Activated naive CD4-positive, alpha-beta T cell treated with anti-CD3 and anti-CD28 coated beads for 36 hours (primary cell): Measurements from ENCODE around the gene POM121C. TPM values are rescaled to one million over a fixed set of nuclear protein-coding genes. Genes with fewer than 3 reads are reported as not detected.
A peak's percentile ranks its signal among the peaks of the same experiment; 100 is the strongest.
"Not testable (repeated sequence)": the region's sequence is repeated elsewhere in the genome, so short reads cannot be mapped to it uniquely, and the experiment has no call there.

Experiments
- CTCF ChIA-PET: fragments of 350-600 bp; sonication (Branson Sonifier 250); formaldehyde crosslinking; loops from one replicate; lab custom pipeline; 2021; ENCODE audit warnings: antibody characterized with exemption; lab: Charles Lee
- DNase-seq: peaks from one replicate; pipeline ENCODE4 v3.0.0-alpha.2; 2020
- H3K27ac Mint-ChIP-seq: one replicate; pipeline ENCODE4 v1.8.0; 2021; ENCODE audit warnings: mild to moderate bottlenecking, mixed read lengths
- H3K27me3 Mint-ChIP-seq: one replicate; pipeline ENCODE4 v1.8.0; 2021; ENCODE audit warnings: low read depth, mixed read lengths
- H3K36me3 Mint-ChIP-seq: one replicate; pipeline ENCODE4 v1.8.0; 2021; ENCODE audit warnings: low read depth, mixed read lengths
- H3K4me1 Mint-ChIP-seq: one replicate; pipeline ENCODE4 v1.8.0; 2021; ENCODE audit warnings: low read depth, mixed read lengths
- H3K4me3 Mint-ChIP-seq: one replicate; pipeline ENCODE4 v1.8.0; 2021; ENCODE audit warnings: mild to moderate bottlenecking, moderate library complexity, mixed read lengths
- H3K9me3 Mint-ChIP-seq: one replicate; pipeline ENCODE4 v1.8.0; 2021; ENCODE audit warnings: mixed read lengths
- intact Hi-C: fragments of 100-400 bp; cut with micrococcal nuclease; formaldehyde crosslinking; loops from one replicate; pipeline ENCODE4 v1.15.1; 2023
- total RNA-seq, 2 experiments: library from RNA; stranded (reverse); gene quantifications; one replicate each; pipeline ENCODE4 v1.2.3, GENCODE V29; 2021

The POM121C gene
- total RNA-seq: 10 to 100 TPM; 43.9 to 44.1 TPM

DNA sequence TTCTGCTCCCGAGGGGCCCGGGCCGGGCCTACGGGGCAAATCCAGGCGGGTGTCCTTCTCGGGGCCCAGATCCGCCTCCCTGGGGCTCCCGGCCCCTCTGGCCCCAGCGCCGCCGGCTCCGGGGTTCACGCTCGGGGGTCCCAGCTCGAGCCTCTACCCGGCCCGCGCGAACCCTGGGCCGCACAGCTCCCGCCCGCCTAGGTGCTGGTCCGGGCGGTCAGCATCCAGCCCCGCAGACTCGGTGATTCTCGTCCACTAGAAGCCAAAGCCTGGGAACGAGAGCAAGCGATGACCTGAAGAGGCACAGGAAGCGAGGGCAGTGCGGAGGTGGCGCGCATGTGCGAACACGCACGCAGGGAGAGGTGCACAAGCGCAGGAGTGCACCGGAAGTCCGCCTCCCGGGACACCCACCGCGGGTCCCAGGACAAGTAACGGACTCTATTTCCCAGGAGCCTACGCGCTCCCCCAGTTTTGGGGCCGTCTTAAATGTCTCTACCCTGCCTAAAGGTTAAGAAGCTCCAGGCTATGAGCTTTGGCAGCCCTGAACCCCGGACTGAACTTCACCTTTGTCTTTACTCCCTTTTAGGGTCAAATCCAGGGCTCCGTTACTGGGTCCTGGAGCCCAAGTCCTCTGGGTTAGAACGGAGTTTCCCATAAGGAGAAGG, at the start of gene POM121C:
Gene POM121C (minus strand): TSS at position 321 of the 665 bp plus-strand sequence. CDS start 44,803 bp downstream, outside the sequence.
- peak within 1 kb of the TSS; percentile 80 for H3K27ac Mint-ChIP-seq
- H3K27me3 Mint-ChIP-seq, H3K36me3 Mint-ChIP-seq, H3K9me3 Mint-ChIP-seq, intact Hi-C loops, CTCF ChIA-PET: not testable (repeated sequence)
- DNase-seq: peak; percentile 94
- H3K4me1 Mint-ChIP-seq: peaks cover 10% of the 10 kb centered on the region
- peak within 1 kb of the TSS; percentile 84 for H3K4me3 Mint-ChIP-seq

DNA sequence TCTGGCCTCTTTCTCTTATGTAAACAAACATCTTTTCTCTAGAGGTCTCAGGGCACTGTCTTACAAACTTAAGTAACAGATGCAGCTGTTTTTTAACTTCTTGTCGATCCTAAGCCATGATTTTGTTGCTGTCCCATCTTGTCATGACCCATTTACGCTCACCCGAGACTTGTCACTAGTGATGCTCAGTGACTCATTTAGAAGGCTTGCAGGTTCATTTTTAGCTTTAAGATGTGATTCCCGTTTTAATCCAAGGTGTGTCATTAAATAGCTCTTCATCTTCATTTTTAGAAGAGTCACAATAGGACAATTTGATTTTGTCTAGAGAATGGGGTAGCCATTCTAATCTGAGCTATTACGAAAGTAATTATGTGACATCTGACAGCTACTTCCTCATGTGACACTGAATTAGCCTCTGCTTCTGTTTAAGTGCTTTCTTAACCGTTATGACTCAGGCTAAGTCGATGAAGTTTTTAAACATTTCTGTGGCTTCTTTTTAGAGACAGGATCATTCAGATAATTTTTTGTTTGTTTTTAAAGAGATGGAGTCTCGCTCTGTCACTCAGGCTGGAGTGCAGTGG, 48.7 kb upstream of the POM121C start:
- no peaks in the 10 kb centered on the region for H3K36me3 Mint-ChIP-seq
- CTCF ChIA-PET: no interaction called here
- DNase-seq: no peak
- H3K9me3 Mint-ChIP-seq: no peaks in the 10 kb centered on the region
- no peak overlapping the region for H3K4me3 Mint-ChIP-seq
- H3K4me1 Mint-ChIP-seq: no peaks in the 10 kb centered on the region
- H3K27ac Mint-ChIP-seq: no peak overlapping the region
- H3K27me3 Mint-ChIP-seq: no peaks in the 10 kb centered on the region
- intact Hi-C loops: no loop called here

DNA sequence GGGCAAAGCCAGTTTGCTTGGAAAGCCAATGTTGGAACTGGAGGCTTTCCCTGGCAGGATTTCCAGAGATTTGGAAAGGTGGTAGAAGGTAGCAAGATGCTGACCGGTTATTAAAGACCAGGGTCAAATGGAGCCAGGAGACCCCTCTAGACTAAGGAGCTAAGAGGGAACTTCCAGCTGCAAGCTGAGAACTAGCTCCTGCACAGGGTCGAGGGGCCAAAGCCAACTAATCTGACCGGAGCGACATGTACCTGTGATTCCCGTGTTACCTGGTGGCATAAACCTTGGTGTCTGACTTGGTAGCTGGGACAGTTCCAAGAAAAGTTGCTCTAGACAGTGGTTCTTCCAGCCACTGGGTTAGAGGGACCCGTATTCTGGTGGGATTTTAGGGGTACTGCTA, 47.8 kb upstream of the POM121C start:
- no peaks in the 10 kb centered on the region for H3K27me3 Mint-ChIP-seq
- no peak overlapping the region for H3K27ac Mint-ChIP-seq
- DNase-seq: no peak
- H3K36me3 Mint-ChIP-seq: no peaks in the 10 kb centered on the region
- no peaks in the 10 kb centered on the region for H3K4me1 Mint-ChIP-seq
- no peaks in the 10 kb centered on the region for H3K9me3 Mint-ChIP-seq
- no peak overlapping the region for H3K4me3 Mint-ChIP-seq
- intact Hi-C loops: no loop called here
- CTCF ChIA-PET: interaction anchor here (0.6 kb wide), 1 partner anchor 491 kb away, joined by 5 read pairs; no protein-coding TSS in a partner anchor

DNA sequence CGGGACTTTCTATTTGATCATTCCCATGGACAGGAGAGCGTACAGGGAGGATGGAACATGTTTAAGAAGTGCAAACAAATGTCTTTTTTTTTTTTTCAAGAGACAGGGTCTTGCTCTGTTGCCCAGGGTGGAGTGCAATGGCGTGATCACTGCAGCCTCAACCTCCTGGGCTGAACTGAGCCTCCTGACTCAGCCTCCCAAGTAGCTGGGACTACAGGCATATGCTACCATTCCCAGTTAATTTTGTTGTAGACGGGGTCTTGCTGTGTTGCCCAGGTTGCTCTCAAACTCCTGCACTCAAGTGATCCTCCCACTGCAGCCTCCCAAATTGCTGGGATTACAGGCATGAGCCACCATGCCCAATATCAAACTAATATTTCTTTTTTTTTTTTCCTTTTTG, 46.5 kb upstream of the POM121C start:
- Mint-ChIP-seq H3K9me3 (no peaks in the 10 kb centered on the region), H3K27me3 (no peaks in the 10 kb centered on the region), H3K27ac (no peak overlapping the region), H3K36me3 (no peaks in the 10 kb centered on the region), H3K4me3 (no peak overlapping the region), H3K4me1 (peaks cover 2% of the 10 kb centered on the region)
- intact Hi-C loops: no loop called here
- CTCF ChIA-PET: no interaction called here
- DNase-seq: no peak

DNA sequence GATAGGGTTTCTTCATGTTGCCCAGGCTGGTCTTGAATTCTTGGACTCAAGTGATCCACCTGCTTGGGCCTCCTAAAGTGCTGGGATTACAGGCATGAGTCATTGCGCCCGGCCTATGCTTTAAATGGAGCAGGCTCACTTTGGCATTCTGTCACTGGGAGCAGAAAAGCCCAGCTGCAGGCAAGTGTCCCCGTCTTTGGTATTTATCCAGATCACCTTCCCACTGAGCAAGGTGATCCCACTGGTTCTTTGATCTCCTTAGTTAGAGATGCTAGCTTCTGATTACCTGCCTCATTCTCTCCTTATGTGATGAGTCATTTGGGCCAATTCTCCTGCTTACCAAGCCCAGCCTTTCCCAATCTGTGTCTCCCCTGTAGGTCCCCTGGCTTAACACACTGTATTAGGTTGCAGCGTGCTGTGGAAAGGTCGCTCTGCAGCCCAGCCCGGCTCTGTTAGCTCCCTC, 45.3 kb upstream of the POM121C start:
- H3K4me1 Mint-ChIP-seq: peaks cover 8% of the 10 kb centered on the region
- DNase-seq: no peak
- no peak overlapping the region for H3K27ac Mint-ChIP-seq
- no peaks in the 10 kb centered on the region for H3K36me3 Mint-ChIP-seq
- CTCF ChIA-PET: no interaction called here
- no peaks in the 10 kb centered on the region for H3K27me3 Mint-ChIP-seq
- intact Hi-C loops: no loop called here
- H3K4me3 Mint-ChIP-seq: no peak overlapping the region
- no peaks in the 10 kb centered on the region for H3K9me3 Mint-ChIP-seq

DNA sequence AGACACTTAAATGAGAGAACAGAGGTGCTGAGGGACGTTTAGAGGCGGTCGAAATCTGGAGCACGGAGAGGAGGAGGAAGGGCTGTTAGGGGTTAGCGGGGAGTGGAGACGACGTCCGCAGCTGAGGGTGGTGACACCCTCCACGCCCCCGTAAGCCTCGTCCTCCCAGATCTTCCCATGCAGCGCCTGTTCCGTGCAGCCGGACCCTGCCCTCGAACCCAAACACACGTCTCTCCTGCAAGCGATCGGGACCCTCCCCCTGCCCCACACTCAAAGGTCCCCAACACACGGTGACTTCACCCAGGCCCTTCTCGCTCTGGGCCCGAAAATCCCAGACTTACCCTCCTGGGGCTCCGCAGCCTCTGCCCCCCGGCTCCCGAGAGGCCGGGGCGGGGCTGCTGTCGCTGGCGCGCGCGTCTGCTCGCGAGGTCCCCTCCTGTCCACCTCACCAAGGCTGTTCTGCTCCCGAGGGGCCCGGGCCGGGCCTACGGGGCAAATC, 41.2 kb upstream of the POM121C start:
- Mint-ChIP-seq H3K4me1 (peaks cover 29% of the 10 kb centered on the region), H3K27ac (peak overlapping the region; percentile 91), H3K36me3 (peaks cover 26% of the 10 kb centered on the region), H3K4me3 (peak overlapping the region; percentile 86)
- intact Hi-C loops: loop anchor here (5.0 kb wide), 2 partner anchors 210 to 520 kb away; partner anchors contain the start of genes HIP1, MDH2 and STYXL1
- H3K9me3 Mint-ChIP-seq, H3K27me3 Mint-ChIP-seq, CTCF ChIA-PET: not testable (repeated sequence)
- peak; percentile 8 for DNase-seq

DNA sequence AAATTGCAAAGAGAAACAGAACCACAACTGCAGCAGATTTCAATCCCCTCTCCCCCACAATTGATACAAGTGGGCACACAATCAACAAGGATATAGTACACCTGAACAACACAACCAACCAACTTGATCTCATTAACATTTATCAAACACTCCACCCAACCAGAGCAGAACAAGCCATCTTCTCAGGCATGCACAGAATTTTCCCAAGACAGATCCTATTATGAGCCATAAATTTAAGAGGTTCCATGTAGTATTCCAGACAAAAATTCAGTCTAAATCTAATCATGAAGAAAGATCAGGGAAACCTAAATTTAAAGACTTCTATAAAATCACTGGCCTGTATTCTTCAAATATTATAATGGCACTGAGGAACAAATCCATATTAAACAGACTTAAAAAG, 35.6 kb upstream of the POM121C start:
- H3K4me3 Mint-ChIP-seq, H3K27ac Mint-ChIP-seq, H3K27me3 Mint-ChIP-seq, H3K9me3 Mint-ChIP-seq, intact Hi-C loops, CTCF ChIA-PET, DNase-seq: not testable (repeated sequence)
- H3K4me1 Mint-ChIP-seq: peaks cover 35% of the 10 kb centered on the region
- H3K36me3 Mint-ChIP-seq: peaks cover 47% of the 10 kb centered on the region

DNA sequence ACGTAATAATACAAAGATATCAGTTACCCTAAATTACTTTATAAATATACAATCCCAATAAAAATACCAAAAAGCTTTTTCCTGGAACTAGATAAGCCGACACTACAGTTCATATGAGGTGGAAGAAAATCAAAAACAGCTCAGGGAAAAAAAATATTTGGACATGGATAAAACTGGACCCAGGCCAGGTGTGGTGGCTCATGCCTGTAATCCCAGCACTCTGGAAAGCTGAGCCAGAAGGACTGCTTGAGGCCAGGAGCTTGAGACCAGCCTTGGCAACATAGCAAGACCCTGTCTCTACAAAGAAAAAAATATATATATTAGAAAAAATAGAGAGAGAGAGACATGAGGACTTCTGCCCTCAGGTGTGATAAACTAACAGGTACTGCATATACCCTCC, 32.7 kb upstream of the POM121C start:
- Mint-ChIP-seq H3K4me1 (peaks cover 18% of the 10 kb centered on the region), H3K36me3 (peaks cover 39% of the 10 kb centered on the region)
- CTCF ChIA-PET, intact Hi-C loops, DNase-seq, H3K9me3 Mint-ChIP-seq, H3K4me3 Mint-ChIP-seq, H3K27me3 Mint-ChIP-seq, H3K27ac Mint-ChIP-seq: not testable (repeated sequence)

DNA sequence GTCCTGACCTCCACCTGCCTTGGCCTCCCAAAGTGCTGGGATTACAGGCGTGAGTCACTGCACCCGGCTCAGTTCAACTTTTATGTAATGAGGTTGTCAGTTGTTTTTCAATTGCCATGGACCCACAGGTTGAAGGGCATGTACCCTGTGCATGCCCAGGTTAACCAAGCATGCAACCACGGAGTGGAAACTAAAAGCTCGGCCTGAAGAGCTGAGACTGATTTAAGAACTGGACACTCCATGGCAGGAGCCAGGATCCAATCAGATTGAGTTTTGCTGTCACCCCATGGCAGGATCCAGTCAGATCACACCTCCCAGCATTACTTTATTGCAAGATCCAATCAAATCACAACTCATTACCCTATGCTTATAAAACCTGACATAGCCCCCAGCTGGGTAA, 22.9 kb upstream of the POM121C start:
- H3K4me1 Mint-ChIP-seq, H3K27me3 Mint-ChIP-seq, CTCF ChIA-PET, DNase-seq, H3K9me3 Mint-ChIP-seq, H3K36me3 Mint-ChIP-seq, intact Hi-C loops, H3K27ac Mint-ChIP-seq, H3K4me3 Mint-ChIP-seq: not testable (repeated sequence)

DNA sequence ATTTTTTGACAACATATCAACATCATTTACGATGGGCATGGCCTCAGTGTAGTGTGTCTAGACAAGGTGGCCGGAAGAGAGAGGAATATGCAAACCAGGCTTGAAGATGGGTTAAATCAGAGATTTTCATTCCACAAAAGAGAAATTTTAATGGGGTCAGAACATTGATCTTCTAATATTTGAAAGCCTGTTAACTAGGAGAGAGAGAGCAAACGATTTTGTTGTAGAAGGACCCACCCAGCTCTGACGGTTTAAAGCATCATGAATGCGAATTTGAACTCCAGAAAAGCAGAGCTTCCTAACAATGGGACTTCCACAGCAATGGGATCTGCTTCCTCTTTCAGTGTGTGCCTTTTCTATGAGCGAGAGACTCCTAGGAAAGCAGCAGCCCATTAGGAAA, 5.9 kb upstream of the POM121C start, which contains the start of gene SPDYE5:
Gene SPDYE5 (plus strand): TSS at position 301 of the 400 bp plus-strand sequence. CDS start 1,728 bp downstream, outside the sequence.
- H3K4me3 Mint-ChIP-seq, CTCF ChIA-PET, H3K27me3 Mint-ChIP-seq, H3K4me1 Mint-ChIP-seq, H3K9me3 Mint-ChIP-seq, intact Hi-C loops, DNase-seq, H3K36me3 Mint-ChIP-seq, H3K27ac Mint-ChIP-seq: not testable (repeated sequence)

DNA sequence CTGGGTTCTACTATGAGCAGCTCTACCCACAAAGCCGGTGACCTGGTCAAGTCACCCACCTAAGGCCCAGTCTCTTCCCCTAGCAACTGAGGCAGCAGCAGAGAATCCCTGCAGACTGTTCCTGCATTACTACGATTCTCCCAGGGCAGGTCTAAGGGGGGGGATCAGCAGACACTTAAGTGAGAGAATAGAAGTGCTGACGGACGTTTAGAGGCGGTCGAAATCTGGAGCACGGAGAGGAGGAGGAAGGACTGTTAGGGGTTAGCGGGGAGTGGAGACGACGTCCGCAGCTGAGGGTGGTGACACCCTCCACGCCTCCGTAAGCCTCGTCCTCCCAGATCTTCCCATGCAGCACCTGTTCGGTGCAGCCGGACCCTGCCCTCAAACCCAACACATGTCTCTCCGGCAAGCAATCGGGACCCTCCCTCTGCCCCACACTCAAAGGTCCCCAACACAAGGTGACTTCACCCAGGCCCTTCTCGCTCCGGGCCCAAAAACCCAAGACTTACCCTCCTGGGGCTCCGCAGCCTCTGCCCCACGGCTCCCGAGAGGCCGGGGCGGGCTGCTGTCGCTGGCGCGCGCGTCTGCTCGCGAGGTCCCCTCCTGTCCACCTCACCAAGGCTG, 632 bp downstream of the POM121C start:
- H3K36me3 Mint-ChIP-seq, H3K9me3 Mint-ChIP-seq, CTCF ChIA-PET, H3K27me3 Mint-ChIP-seq, intact Hi-C loops: not testable (repeated sequence)
- peak overlapping the region; percentile 84 for H3K4me3 Mint-ChIP-seq
- peak; percentile 6 for DNase-seq
- peak overlapping the region; percentile 66 for H3K27ac Mint-ChIP-seq
- H3K4me1 Mint-ChIP-seq: peaks cover 10% of the 10 kb centered on the region

DNA sequence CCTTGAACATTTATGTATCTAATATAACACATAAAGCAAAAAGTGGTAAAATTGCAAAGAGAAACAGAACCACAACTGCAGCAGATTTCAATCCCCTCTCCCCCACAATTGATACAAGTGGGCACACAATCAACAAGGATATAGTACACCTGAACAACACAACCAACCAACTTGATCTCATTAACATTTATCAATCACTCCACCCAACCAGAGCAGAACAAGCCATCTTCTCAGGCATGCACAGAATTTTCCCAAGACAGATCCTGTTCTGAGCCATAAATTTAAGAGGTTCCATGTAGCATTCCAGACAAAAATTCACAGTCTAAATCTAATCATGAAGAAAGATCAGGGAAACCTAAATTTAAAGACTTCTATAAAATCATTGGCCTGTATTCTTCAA, 5.8 kb downstream of the POM121C start:
- H3K4me1 Mint-ChIP-seq: peaks cover 16% of the 10 kb centered on the region
- H3K9me3 Mint-ChIP-seq, H3K27ac Mint-ChIP-seq, intact Hi-C loops, H3K27me3 Mint-ChIP-seq, H3K36me3 Mint-ChIP-seq, CTCF ChIA-PET, DNase-seq, H3K4me3 Mint-ChIP-seq: not testable (repeated sequence)
